Activated naive CD4-positive, alpha-beta T cell treated with anti-CD3 and anti-CD28 coated beads, Interleukin-2, amount 10 ng/mL, durations not matched to agents 7 days and 5 days (primary cell): ENCODE results near the gene DEPP1.

Source experiments
- CTCF ChIA-PET: fragments of 350-600 bp; sonication (Branson Sonifier 250); formaldehyde crosslinking; loops from one replicate; lab custom pipeline; 2021; ENCODE audit warnings: antibody characterized with exemption; lab: Charles Lee
- DNase-seq: peaks from one replicate; pipeline ENCODE4 v3.0.0-alpha.2; 2020
- H3K27ac Mint-ChIP-seq: one replicate; pipeline ENCODE4 v1.8.0; 2021; ENCODE audit warnings: mild to moderate bottlenecking, moderate library complexity, mixed read lengths
- H3K27me3 Mint-ChIP-seq: one replicate; pipeline ENCODE4 v1.8.0; 2021; ENCODE audit warnings: mild to moderate bottlenecking, mixed read lengths
- H3K36me3 Mint-ChIP-seq: one replicate; pipeline ENCODE4 v1.8.0; 2021; ENCODE audit warnings: mixed read lengths
- H3K4me1 Mint-ChIP-seq: one replicate; pipeline ENCODE4 v1.8.0; 2021; ENCODE audit warnings: mixed read lengths
- H3K4me3 Mint-ChIP-seq: one replicate; pipeline ENCODE4 v1.8.0; 2021; ENCODE audit warnings: mild to moderate bottlenecking, moderate library complexity, mixed read lengths
- H3K9me3 Mint-ChIP-seq: one replicate; pipeline ENCODE4 v1.8.0; 2021; ENCODE audit warnings: mixed read lengths

DEPP1 gene

DNA sequence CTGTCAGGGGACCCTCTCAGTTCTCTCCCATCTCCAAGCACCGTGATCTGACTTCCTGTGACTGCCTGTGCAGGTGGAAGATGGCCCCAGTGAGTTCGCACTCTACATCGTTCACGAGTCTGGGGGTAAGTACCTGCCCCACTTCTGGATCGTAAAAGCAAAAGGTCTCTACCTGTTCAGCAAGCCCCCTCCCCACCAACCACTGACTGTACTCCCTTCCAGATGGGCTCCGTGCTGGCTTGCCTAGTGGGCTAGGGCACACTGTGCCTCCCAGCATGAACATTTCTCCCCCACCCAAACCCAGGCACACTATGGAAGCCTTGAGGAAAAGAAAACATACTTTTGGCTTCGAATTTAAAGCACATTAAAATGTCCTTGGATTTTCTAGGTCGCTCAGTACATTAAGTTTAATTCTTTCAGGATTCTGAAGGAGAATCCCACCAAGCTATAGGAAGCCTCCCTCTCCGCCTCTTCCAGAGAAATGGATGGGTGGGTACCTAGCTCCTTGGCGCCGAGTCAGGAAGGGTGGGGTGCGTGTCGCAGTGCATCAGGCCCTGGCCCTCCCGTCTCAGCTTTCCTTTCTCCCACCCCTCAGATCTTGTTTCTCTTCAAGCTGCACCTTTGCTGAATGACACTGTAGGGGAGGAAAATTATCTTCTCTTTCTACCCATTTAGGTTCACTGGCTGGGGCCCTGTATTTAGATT is 11.1 kb upstream of the DEPP1 start:
- no peak overlapping the region for H3K27ac Mint-ChIP-seq
- peaks cover 63% of the 10 kb centered on the region for H3K27me3 Mint-ChIP-seq
- no peaks in the 10 kb centered on the region for H3K36me3 Mint-ChIP-seq
- no peaks in the 10 kb centered on the region for H3K9me3 Mint-ChIP-seq
- no peak for DNase-seq
- peaks cover 4% of the 10 kb centered on the region for H3K4me1 Mint-ChIP-seq
- CTCF ChIA-PET: interaction anchor here (0.5 to 1.3 kb wide), 4 partner anchors 11 to 416 kb away, joined by 3 to 6 read pairs (median 4); partner anchors contain the start of gene DEPP1
- H3K4me3 Mint-ChIP-seq: no peak overlapping the region

DNA sequence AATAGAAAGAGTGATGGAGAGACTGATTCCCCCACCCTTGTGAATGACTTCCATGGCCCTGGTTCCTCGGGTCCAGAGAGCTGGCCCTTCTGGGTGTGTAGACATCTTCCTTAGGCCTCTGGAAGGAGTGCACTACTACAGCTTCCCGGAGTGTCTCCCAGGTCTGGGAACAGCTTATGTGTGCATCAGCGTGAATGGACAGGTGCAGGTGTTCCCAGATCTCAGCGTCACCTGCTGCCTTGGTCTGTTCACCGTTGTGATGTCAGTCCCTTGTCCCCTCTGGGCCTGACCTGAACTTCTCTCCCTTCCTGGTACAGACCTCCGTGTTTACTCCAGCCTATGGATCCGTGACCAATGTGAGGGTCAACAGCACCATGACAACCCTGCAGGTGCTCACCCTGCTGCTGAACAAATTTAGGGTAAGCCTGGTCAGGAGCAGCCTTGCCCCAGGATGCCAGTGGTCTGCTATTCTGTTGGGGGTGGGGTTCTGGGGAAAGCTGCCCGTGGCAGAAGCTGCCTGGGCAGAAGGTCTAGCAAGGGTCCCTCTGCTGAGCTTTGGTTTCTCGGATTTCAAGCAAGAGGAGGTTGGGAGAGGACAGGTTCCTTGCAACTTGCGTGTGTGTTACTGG is 10.5 kb upstream of the DEPP1 start:
- Mint-ChIP-seq H3K4me3 (no peak overlapping the region), H3K27me3 (peaks cover 61% of the 10 kb centered on the region), H3K27ac (no peak overlapping the region), H3K4me1 (peaks cover 2% of the 10 kb centered on the region), H3K9me3 (no peaks in the 10 kb centered on the region), H3K36me3 (no peaks in the 10 kb centered on the region)
- no peak for DNase-seq
- CTCF ChIA-PET: interaction anchor here (0.8 kb wide), 1 partner anchor 56 kb away, joined by 3 read pairs; no protein-coding TSS in a partner anchor

DNA sequence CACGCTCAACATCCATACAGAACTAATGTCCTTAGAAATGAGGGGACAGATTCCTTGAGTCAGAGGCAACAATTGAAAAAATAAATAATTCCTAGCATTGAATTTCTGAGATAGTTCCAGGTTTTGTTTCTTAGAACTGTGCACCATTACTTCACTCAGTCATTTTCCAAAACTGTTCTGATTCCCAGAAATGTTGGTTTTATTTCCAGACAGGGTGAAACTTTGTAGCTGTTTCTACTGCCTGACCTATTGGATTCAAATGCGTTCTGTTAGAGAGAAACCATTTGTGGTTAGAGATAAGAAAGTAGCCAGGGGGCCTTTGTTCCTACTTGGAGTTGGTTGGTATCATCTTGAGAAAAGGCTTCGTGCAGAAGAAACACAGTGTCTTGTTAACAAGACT is 8.1 kb upstream of the DEPP1 start:
- no peak for DNase-seq
- CTCF ChIA-PET: interaction anchor here (2.3 kb wide), 1 partner anchor 55 kb away, joined by 11 read pairs; no protein-coding TSS in a partner anchor
- Mint-ChIP-seq H3K4me3 (no peak overlapping the region), H3K4me1 (peaks cover 2% of the 10 kb centered on the region), H3K36me3 (no peaks in the 10 kb centered on the region), H3K9me3 (no peaks in the 10 kb centered on the region), H3K27me3 (peaks cover 41% of the 10 kb centered on the region), H3K27ac (no peak overlapping the region)

DNA sequence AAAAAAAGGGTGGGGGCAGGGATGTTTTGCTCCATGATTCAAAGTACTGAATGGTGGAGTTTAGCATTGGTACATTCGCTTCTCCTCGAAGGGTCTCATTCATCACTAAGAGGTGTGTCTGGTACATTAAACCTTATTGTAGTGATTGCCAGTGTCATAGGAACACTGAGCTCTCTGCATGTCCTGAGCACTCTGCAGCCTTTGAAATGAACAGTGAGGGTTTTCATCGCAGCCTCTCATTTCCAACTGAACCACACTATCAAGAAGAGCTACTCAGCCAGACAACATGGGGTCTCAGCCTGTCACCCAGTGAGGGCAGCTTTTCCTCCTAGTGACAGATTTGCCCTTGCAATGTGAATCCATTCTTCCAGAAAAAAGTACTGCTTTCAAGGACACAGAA is 7.6 kb upstream of the DEPP1 start:
- CTCF ChIA-PET: interaction anchor here (2.3 kb wide), 1 partner anchor 54 kb away, joined by 11 read pairs; no protein-coding TSS in a partner anchor
- no peak for DNase-seq
- no peaks in the 10 kb centered on the region for H3K36me3 Mint-ChIP-seq
- no peak overlapping the region for H3K4me3 Mint-ChIP-seq
- peaks cover 2% of the 10 kb centered on the region for H3K4me1 Mint-ChIP-seq
- H3K27me3 Mint-ChIP-seq: peaks cover 41% of the 10 kb centered on the region
- H3K27ac Mint-ChIP-seq: no peak overlapping the region
- H3K9me3 Mint-ChIP-seq: no peaks in the 10 kb centered on the region

DNA sequence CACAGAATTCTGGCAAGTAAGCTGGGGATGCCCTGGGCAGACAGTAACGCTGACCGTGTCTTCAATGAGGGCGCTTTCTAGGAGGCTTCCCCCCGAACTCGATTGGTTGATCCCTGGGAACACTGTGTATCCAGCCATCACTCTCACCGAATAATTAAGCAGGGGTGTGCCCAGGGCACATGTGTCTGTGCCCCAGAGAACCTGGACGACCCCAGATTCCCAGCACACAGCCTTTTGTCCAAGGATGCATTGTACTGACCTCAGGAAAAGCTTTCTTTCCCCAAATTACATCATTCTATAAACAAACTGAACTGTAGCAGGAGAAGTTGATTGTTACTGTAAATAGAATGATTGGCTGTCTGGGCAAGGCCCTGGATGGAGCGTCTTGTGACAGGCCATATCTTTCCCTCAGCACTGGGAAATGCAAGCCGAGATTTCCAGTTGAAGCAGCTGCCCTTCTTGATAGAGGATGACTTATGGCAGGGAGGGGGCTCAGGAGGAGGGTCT is 6.6 kb upstream of the DEPP1 start:
- no peak overlapping the region for H3K27ac Mint-ChIP-seq
- peaks cover 37% of the 10 kb centered on the region for H3K27me3 Mint-ChIP-seq
- H3K4me1 Mint-ChIP-seq: peaks cover 2% of the 10 kb centered on the region
- no peak overlapping the region for H3K4me3 Mint-ChIP-seq
- H3K36me3 Mint-ChIP-seq: no peaks in the 10 kb centered on the region
- CTCF ChIA-PET: no interaction called here
- H3K9me3 Mint-ChIP-seq: no peaks in the 10 kb centered on the region
- DNase-seq: no peak

- Mint-ChIP-seq H3K27ac (no peak overlapping the region), H3K36me3 (no peaks in the 10 kb centered on the region), H3K4me1 (peaks cover 2% of the 10 kb centered on the region), H3K4me3 (no peak overlapping the region), H3K27me3 (peaks cover 35% of the 10 kb centered on the region), H3K9me3 (no peaks in the 10 kb centered on the region)
- CTCF ChIA-PET: no interaction called here
- no peak for DNase-seq
Observed at GRCh38 chr10:44984671-44985101, 6.1 kb upstream of the DEPP1 start.

GRCh38 chr10:44983895-44984278 is 5.3 kb upstream of the DEPP1 start:
- Mint-ChIP-seq H3K27me3 (peaks cover 35% of the 10 kb centered on the region), H3K9me3 (no peaks in the 10 kb centered on the region), H3K4me3 (no peak overlapping the region), H3K4me1 (peaks cover 2% of the 10 kb centered on the region), H3K36me3 (no peaks in the 10 kb centered on the region), H3K27ac (no peak overlapping the region)
- DNase-seq: no peak
- CTCF ChIA-PET: no interaction called here

GRCh38 chr10:44983066-44983894 is 4.7 kb upstream of the DEPP1 start:
- no peak for DNase-seq
- CTCF ChIA-PET: no interaction called here
- peaks cover 34% of the 10 kb centered on the region for H3K27me3 Mint-ChIP-seq
- H3K27ac Mint-ChIP-seq: no peak overlapping the region
- H3K36me3 Mint-ChIP-seq: no peaks in the 10 kb centered on the region
- H3K9me3 Mint-ChIP-seq: no peaks in the 10 kb centered on the region
- H3K4me3 Mint-ChIP-seq: no peak overlapping the region
- H3K4me1 Mint-ChIP-seq: peaks cover 7% of the 10 kb centered on the region

GRCh38 chr10:44982496-44982895 is 3.9 kb upstream of the DEPP1 start:
- no peak for DNase-seq
- no peaks in the 10 kb centered on the region for H3K36me3 Mint-ChIP-seq
- no peak overlapping the region for H3K4me3 Mint-ChIP-seq
- peaks cover 31% of the 10 kb centered on the region for H3K27me3 Mint-ChIP-seq
- H3K27ac Mint-ChIP-seq: no peak overlapping the region
- peaks cover 10% of the 10 kb centered on the region for H3K4me1 Mint-ChIP-seq
- CTCF ChIA-PET: no interaction called here
- no peaks in the 10 kb centered on the region for H3K9me3 Mint-ChIP-seq

DNA sequence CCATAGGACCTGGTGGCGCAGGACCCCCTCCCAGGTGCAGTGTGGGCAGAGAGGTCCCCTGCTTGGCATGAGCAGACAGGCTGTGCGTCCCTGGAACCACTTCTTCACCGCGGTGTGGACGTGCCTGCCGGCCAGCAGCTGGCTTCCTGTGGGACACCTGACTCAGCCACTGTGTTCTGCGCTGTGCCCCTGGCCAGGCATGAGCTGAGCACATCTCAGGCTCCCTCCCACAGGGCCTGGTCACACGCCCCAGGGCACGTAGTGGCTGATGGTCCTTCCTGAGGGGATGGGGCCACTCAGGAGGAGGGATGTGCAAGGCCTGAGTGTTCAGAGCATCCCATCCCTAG is 3.5 kb upstream of the DEPP1 start:
- Mint-ChIP-seq H3K36me3 (no peaks in the 10 kb centered on the region), H3K4me3 (no peak overlapping the region), H3K4me1 (peaks cover 11% of the 10 kb centered on the region), H3K9me3 (no peaks in the 10 kb centered on the region), H3K27ac (no peak overlapping the region), H3K27me3 (peaks cover 31% of the 10 kb centered on the region)
- CTCF ChIA-PET: no interaction called here
- DNase-seq: no peak

DNA sequence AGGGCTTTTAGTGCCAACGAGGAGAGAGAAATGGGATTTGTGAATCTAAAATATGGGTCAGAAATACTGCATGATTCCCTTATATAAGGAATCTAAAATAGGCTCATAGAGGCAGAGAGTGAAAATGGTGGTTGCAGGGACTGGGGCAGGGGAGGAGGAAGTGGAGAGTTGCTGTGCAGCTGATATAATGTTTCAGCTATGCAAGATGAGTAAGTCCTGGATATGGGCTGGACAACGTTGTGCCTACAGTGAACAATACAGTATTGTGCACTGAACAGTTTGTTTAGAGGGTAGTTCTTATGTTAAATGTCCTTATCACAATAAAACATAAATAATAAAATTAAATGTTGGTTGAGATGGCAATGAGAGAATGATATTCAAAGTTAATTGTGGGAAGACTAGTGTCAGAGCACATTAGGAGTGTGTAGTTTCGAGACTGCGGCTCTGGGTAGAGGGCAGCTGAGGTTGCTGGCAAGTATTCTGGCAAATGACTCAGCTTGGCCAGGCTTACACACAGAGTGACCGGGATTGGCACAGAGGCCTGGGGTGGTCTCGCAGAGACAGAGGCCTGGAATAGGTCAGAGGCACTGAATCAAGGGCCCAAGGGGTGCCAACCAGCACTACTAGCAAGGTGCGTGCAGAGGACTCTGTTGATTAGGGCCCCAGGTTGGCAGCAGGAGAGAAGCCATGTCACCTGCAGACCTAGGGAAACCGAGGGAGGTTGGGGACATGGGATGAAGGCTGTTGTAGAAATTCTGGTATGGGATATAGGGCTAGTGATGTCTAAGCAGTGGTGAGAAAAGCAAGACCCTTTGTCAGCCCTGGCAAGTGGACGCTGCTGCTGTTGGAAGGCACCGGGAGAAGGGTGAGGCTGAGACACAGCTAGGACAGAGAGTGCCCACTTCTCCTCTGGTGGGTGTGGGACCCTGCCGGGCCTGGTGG is 2.8 kb upstream of the DEPP1 start:
- no peak overlapping the region for H3K27ac Mint-ChIP-seq
- H3K4me3 Mint-ChIP-seq: no peak overlapping the region
- DNase-seq: no peak
- peaks cover 12% of the 10 kb centered on the region for H3K4me1 Mint-ChIP-seq
- H3K36me3 Mint-ChIP-seq: no peaks in the 10 kb centered on the region
- no peaks in the 10 kb centered on the region for H3K9me3 Mint-ChIP-seq
- CTCF ChIA-PET: interaction anchor here (0.9 to 2.2 kb wide), 4 partner anchors 13 to 49 kb away, joined by 3 to 10 read pairs (median 6); no protein-coding TSS in a partner anchor
- H3K27me3 Mint-ChIP-seq: peaks cover 29% of the 10 kb centered on the region

DNA sequence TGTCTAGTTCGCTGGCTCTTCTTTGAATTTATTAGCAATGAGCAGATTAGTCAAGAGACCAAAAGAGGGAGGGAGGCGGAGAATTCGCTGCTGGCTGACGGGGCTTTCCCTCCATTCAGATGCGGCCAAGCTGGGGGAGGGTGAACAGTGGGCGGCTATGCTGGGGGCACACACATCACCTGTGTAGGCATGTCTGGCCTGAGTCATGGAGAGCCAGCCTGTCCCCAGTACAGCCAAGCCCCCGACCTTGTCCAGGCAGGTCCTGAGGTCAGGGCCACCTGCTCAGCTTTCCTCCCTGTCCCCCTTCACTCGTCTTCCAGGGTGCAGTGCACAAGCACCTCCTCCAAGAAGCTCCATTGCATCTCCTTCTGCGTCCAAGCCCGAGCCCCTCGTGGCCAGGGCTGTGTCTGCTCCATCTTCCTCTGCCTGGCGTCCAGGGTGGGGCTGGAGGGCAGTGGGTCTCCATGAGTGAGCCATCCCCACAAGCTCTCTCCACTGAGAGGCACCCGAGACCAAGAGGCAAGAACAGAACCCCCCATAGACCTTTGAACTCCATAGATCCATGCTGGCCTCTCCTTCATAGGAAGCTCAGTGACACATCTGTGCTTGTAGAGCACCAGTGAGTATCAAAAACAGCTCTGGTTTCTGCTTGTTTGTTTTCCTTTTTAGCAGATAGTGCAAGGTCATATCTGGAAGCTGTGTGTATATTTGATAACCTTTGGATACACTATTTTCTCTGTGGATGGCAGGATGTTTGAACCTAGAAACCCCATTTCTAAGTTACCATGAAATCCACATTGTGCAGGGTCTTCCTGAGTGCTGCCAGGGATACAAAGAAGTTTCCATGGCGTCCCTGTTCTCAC is 1.9 kb upstream of the DEPP1 start:
- H3K36me3 Mint-ChIP-seq: no peaks in the 10 kb centered on the region
- no peaks in the 10 kb centered on the region for H3K9me3 Mint-ChIP-seq
- H3K27ac Mint-ChIP-seq: no peak overlapping the region
- CTCF ChIA-PET: interaction anchor here (0.9 to 2.2 kb wide), 5 partner anchors 12 to 48 kb away, joined by 3 to 10 read pairs (median 6); no protein-coding TSS in a partner anchor
- H3K4me3 Mint-ChIP-seq: no peak overlapping the region
- no peak for DNase-seq
- peaks cover 24% of the 10 kb centered on the region for H3K27me3 Mint-ChIP-seq
- peaks cover 13% of the 10 kb centered on the region for H3K4me1 Mint-ChIP-seq
